Loucy (cell line): Measurements from ENCODE around the gene DUS3L.

ENCODE experiments used
- H2AFZ ChIP-seq: fragments of 200-600 bp; sonication (generic); 2 replicates; pipeline ENCODE4 v1.6.0; 2016; ENCODE audit warnings: antibody characterized with exemption, mild to moderate bottlenecking, low read length, moderate library complexity
- H3F3A ChIP-seq: fragments of 200-600 bp; 2 replicates; pipeline ENCODE4 v1.6.0; 2016; ENCODE audit warnings: antibody characterized with exemption, low read depth, mild to moderate bottlenecking
- H3K27me3 ChIP-seq: fragments of 200-600 bp; sonication (generic); 2 replicates; pipeline ENCODE4 v1.6.1; 2014; ENCODE audit warnings: low read length, mild to moderate bottlenecking; ENCODE audit not compliant: insufficient read depth, poor library complexity, severe bottlenecking
- H3K36me3 ChIP-seq: fragments of 200-600 bp; sonication (generic); 2 replicates; pipeline ENCODE4 v1.6.1; 2016; ENCODE audit warnings: low read length; ENCODE audit not compliant: insufficient read depth
- H3K4me1 ChIP-seq: fragments of 200-600 bp; sonication (generic); 2 replicates; pipeline ENCODE4 v1.5.1; 2014; ENCODE audit warnings: low read length, mild to moderate bottlenecking; ENCODE audit not compliant: insufficient read depth, poor library complexity, severe bottlenecking
- H3K4me2 ChIP-seq: fragments of 200-600 bp; sonication (generic); 2 replicates; pipeline ENCODE4 v1.6.0; 2014; ENCODE audit warnings: antibody characterized with exemption, low read length, low read depth, mild to moderate bottlenecking; ENCODE audit not compliant: poor library complexity, severe bottlenecking
- H3K4me3 ChIP-seq: fragments of 200-600 bp; sonication (generic); 2 replicates; pipeline ENCODE4 v1.5.1; 2014; ENCODE audit warnings: low read length, mild to moderate bottlenecking, mixed read lengths; ENCODE audit not compliant: poor library complexity, severe bottlenecking
- H3K79me2 ChIP-seq: fragments of 200-600 bp; sonication (generic); 2 replicates; pipeline ENCODE4 v1.6.1; 2014; ENCODE audit warnings: low read length; ENCODE audit not compliant: insufficient read depth
- H3K9ac ChIP-seq: fragments of 200-600 bp; sonication (generic); 2 replicates; pipeline ENCODE4 v1.6.0; 2014; ENCODE audit warnings: mild to moderate bottlenecking, low read depth, low read length, moderate library complexity; ENCODE audit not compliant: poor library complexity, severe bottlenecking
- H3K9me2 ChIP-seq: fragments of 200-600 bp; sonication (generic); replicated peaks from 2 replicates; pipeline ENCODE4 v1.6.1; 2016; ENCODE audit warnings: low read depth, low read length, mixed read lengths
- H3K9me3 ChIP-seq: fragments of 200-600 bp; sonication (generic); 2 replicates; pipeline ENCODE4 v1.6.1; 2014; ENCODE audit warnings: mild to moderate bottlenecking, antibody characterized with exemption, low read length, low read depth; ENCODE audit not compliant: insufficient read depth
- H4K20me1 ChIP-seq: fragments of 200-600 bp; sonication (generic); 2 replicates; pipeline ENCODE4 v1.6.0; 2014; ENCODE audit warnings: antibody characterized with exemption, low read length, mild to moderate bottlenecking; ENCODE audit not compliant: insufficient read depth, poor library complexity, severe bottlenecking
- EZH2phosphoT487 ChIP-seq: fragments of 200-600 bp; IDR thresholded peaks from 2 replicates; pipeline ENCODE4 v1.6.1; 2018; ENCODE audit warnings: antibody characterized with exemption, mild to moderate bottlenecking, moderate library complexity, borderline replicate concordance
- TF ChIP-seq, protein P1 (sequence below): fragments of 200-600 bp; sonication (generic); conservative IDR thresholded peaks from 2 replicates; pipeline ENCODE4 v1.5.1; 2014; ENCODE audit warnings: mild to moderate bottlenecking, antibody characterized with exemption, low read length

The DUS3L gene

DNA sequence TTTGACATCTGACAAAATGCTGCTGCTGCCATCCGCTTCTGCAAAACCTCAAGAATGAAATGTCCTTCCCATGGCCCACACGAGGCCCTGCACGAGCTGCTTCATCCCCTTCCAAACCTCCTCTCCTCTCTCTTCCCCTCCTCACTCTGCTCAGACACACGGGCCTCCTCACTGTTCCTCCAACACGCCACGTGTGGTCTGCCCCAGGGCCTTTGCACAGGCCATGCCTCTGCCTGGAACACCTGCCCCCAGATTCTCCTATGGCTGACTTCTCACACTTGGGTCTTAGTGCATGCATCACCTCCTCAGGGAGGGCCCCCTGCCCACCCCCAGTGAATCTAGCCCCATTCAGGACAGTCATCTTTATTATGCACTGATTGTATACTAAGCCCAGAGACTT, 29.8 kb upstream of the DUS3L start:
- Histone ChIP-seq H3K27me3 (no peaks in the 10 kb centered on the region), H3K9me3 (no peaks in the 10 kb centered on the region), H3K4me3 (no peak overlapping the region), H4K20me1 (no peaks in the 10 kb centered on the region), H3K4me2 (no peak overlapping the region), H3K79me2 (no peaks in the 10 kb centered on the region), H3K36me3 (no peaks in the 10 kb centered on the region), H3K9me2 (no peaks in the 10 kb centered on the region), H3K4me1 (no peaks in the 10 kb centered on the region), H3K9ac (no peak overlapping the region), H2AFZ (no peak overlapping the region), H3F3A (no peaks in the 10 kb centered on the region)
- no peak for TF ChIP-seq EZH2phosphoT487
- TF ChIP-seq, protein P1, sequence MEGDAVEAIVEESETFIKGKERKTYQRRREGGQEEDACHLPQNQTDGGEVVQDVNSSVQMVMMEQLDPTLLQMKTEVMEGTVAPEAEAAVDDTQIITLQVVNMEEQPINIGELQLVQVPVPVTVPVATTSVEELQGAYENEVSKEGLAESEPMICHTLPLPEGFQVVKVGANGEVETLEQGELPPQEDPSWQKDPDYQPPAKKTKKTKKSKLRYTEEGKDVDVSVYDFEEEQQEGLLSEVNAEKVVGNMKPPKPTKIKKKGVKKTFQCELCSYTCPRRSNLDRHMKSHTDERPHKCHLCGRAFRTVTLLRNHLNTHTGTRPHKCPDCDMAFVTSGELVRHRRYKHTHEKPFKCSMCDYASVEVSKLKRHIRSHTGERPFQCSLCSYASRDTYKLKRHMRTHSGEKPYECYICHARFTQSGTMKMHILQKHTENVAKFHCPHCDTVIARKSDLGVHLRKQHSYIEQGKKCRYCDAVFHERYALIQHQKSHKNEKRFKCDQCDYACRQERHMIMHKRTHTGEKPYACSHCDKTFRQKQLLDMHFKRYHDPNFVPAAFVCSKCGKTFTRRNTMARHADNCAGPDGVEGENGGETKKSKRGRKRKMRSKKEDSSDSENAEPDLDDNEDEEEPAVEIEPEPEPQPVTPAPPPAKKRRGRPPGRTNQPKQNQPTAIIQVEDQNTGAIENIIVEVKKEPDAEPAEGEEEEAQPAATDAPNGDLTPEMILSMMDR, result no peak

DNA sequence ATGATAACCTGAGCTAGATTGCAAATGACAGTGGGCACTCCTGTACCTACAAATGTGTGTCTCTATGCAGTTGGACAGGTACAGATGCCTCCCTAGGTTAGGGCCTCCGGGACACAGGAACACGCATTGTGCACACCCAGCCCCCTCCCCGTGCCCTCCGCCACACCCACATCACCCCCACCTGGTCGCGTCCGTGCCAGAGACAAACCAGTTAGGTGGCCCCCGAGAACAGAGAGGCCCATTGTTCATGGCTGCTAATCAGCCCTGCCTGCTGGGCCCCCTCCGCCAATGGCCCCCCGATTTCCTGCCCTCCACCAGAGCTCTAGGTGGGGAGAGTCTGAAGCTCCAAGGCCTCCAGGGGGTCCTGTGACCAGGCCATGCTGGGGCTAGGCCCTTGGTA, 27.6 kb upstream of the DUS3L start:
- TF ChIP-seq EZH2phosphoT487, result no peak
- TF ChIP-seq, protein P1, result no peak
- Histone ChIP-seq H3K9me3 (no peaks in the 10 kb centered on the region), H4K20me1 (no peaks in the 10 kb centered on the region), H3K9me2 (no peaks in the 10 kb centered on the region), H3K4me2 (no peak overlapping the region), H2AFZ (no peak overlapping the region), H3K9ac (no peak overlapping the region), H3K4me1 (no peaks in the 10 kb centered on the region), H3K4me3 (no peak overlapping the region), H3F3A (no peaks in the 10 kb centered on the region), H3K27me3 (no peaks in the 10 kb centered on the region), H3K36me3 (no peaks in the 10 kb centered on the region), H3K79me2 (no peaks in the 10 kb centered on the region)

DNA sequence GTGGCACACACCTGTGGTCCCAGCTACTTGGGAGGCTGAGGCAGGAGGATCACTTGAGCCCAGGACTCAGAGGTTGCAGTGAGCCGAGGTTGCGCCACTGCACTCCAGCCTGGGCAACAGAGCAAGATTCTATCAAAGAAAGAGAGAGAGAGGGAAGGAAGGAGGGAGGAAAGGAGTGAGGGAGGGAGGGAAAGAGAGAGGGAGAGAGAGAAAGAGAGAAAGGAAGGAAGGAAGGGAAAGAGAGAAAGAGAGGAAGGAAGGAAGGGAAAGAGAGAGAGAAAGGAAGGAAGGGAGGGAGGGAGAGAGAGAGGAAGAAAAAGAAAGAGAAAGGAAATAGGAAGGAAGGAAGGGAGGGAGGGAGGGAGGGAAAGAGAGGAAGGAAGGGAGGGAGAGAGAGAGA, 26.3 kb upstream of the DUS3L start:
- no peak overlapping the region for H3K9ac ChIP-seq
- H3K79me2 ChIP-seq, result no peaks in the 10 kb centered on the region
- H4K20me1 ChIP-seq, result no peaks in the 10 kb centered on the region
- no peaks in the 10 kb centered on the region for H3K9me3 ChIP-seq
- H3K4me1 ChIP-seq, result no peaks in the 10 kb centered on the region
- H3K4me3 ChIP-seq, result no peak overlapping the region
- H3K27me3 ChIP-seq, result no peaks in the 10 kb centered on the region
- H3K36me3 ChIP-seq, result no peaks in the 10 kb centered on the region
- TF ChIP-seq EZH2phosphoT487, result no peak
- TF ChIP-seq, protein P1, result no peak
- no peak overlapping the region for H3K4me2 ChIP-seq
- no peaks in the 10 kb centered on the region for H3F3A ChIP-seq
- no peaks in the 10 kb centered on the region for H3K9me2 ChIP-seq
- H2AFZ ChIP-seq, result no peak overlapping the region
